GM19468 (cell line): ENCODE results near the gene SLC25A30.

Experiments
- ATAC-seq: cut with Tn5 transposase; IDR thresholded peaks from one replicate; pipeline ENCODE4 v1.9.1; 2021; ENCODE audit warnings: mild to moderate bottlenecking, moderate library complexity, moderate number of reproducible peaks; ENCODE audit not compliant: unreplicated experiment; ENCODE audit errors: extremely low read depth

Gene SLC25A30

GRCh38 chr13:45417790-45418534 lies at the start of gene SLC25A30:
TSS of gene SLC25A30 (minus strand) at chr13:45418373. CDS start at chr13:45411425, 6,948 bp downstream.
- peak; percentile 67 for ATAC-seq

DNA sequence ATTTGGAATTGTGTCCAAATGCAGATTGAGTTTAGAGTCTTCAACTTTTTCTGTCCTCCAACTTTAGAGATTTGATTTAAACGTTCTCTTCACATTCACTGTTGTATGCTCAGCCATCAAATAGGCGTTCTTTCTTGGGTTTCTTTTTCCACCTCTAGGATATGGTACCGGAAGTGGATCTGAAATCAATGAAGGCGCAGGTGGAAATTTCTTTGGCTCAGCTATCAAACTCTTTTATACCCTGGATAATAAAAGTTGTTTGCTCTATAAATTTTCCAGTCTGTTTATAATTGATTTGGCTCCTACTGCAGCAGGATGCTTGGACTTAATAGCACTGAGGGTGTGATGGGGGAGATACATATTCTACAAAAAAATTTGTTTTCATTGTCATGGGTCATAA lies 48.2 kb upstream of the SLC25A30 start:
- no peak for ATAC-seq

DNA sequence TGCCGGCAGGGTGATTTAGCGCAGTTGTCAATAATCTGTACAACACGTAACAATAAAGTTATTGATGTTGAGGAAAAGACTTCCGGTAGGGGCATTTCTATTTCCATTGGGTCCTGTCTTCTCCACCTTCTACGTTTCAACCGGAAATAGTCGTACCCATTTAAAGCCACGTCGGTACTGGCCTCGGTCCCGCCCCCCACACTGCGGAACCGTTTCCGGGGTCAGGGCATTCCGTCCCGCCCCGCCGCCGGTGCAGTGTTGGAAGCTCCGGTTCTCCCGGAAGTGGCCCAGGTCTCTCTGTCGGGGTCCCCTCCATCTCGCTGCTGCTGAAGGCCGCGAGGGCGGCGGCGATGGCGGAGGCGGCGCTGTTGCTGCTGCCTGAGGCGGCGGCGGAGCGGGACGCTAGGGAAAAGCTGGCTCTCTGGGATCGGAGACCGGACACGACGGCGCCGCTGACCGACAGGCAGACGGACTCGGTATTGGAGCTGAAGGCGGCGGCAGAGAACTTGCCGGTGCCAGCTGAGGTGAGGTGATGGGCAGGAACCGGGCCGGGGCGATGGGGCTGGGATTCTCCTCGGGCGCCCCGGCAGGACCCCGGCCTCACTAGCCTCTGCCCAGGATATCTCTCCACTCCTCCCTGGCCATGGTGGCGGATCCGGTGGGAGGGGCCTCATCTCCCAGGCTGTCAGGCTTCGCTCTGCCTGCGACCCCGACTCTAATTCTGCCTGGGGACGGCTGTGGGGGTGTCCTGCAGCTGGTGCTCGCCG lies 46.7 kb upstream of the SLC25A30 start, which contains the start of gene COG3:
Gene COG3, plus strand, starts transcription at position 253 of the 767 bp plus-strand sequence. Its CDS starts 98 bp downstream, at position 351.
- ATAC-seq, result peak; percentile 90

GRCh38 chr13:45464141-45464686 lies 46.0 kb upstream of the SLC25A30 start:
- ATAC-seq, result no peak

DNA sequence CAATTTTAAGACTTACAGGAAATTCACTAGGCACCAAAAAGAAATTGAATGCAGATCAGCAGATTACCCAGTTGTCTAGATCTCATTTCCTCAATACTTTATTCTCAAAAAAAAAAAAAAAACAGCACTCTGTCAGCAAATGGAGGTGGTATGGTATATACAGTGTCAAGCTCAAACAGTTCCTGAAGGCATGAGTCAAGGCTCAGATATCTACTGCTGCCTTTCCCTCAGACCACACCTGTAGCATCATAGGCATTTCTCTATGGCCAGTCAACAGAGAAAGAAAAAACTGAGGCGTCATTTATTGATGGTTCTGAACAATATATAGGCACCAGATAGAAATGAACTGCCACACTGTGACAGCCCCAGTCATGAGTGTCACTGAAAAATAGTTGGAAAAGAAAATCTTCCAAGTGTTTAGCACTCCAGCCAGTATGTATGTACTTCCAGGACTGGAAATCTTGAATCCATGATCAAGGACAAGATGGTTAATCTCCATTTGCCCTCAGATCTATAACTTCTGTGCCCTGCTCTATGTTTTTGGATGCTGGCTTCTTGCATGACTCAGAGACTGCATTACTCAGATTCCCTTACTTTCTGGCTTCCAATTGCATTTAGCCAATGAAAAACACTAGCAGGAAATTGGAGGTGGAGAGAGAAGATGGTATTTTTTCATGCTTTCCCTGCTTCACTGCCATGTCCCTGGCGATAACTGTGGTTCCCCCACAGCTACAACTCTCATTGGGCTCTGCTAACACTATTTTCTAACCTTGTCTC lies 38.2 kb upstream of the SLC25A30 start:
- no peak for ATAC-seq

DNA sequence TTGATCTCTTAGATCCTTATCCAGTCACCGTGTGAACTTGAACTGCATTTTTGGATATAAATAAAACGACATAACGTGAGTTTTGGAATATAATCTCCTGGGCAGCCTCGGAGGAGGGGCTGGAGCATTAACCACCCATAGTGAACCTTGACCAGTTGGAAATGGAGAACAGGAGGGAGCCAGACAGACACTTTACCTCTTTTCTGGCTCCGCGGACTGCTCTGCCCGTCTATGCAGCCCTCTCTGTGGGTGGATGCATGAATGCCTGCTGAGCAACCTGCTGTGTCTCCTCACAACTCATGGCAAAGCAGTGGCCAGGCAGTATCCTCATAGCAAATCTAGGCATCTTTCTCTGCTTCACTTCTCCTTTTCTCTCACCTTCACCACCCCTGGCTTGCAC lies 36.0 kb upstream of the SLC25A30 start:
- ATAC-seq, result no peak

DNA sequence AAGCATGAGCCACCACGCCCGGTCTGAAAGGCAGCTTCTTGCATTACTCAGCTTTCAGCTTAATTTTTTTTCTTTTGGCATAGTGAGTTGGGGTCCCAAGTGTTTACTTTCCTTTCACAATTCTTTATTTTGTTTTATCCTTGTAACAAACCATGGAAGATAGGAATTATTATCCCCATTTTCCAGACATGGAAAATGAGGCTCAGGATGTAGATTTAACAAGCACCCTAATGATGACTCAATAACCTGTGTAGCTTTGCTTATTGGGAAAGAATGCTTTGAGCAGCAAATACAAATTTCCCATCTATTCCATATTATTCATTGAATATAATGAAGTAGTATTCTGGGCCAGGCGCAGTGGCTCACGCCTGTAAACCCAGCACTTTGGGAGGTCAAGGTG lies 33.1 kb upstream of the SLC25A30 start:
- ATAC-seq, result no peak

- ATAC-seq, result no peak
Observed at GRCh38 chr13:45448965-45449559, 30.9 kb upstream of the SLC25A30 start.

GRCh38 chr13:45447050-45447661 lies 29.0 kb upstream of the SLC25A30 start:
- ATAC-seq, result no peak

DNA sequence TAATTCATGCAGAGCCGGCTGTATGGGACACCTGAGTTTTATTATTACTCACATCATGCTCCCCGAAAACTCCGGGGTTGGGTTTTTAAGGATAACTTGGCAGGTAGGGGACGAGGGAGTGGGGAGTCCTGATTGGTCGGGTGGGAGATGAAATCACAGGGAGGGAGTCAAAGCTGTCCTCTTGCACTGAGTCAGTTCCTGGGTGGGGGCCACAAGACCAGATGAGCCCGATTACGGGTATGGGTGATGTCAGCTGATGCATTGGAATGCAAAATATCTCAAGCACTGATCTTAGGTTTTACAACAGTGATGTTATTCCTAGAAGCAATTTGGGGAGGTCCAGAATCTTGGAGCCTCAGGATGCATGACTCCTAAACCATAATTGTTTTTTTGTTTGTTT lies 28.0 kb upstream of the SLC25A30 start:
- ATAC-seq, result no peak

DNA sequence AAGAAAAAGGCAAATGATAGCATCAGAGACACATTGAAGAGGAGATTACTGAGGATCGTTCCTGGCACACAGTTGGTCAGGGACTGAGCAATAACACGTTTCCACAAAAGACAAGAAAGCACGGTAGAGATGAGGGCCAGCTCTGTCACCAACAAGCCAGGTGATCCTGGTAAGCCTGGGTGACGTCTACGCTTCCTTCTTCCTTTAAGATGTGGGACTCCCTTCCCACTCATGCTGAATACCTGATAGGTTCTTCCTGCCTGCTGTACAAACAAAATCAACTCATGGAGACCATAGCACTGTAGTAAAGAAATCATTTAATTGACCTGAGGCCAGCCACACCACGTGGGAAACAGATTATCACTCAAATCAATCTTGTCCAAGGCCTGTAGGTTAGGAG lies 26.9 kb upstream of the SLC25A30 start:
- no peak for ATAC-seq

DNA sequence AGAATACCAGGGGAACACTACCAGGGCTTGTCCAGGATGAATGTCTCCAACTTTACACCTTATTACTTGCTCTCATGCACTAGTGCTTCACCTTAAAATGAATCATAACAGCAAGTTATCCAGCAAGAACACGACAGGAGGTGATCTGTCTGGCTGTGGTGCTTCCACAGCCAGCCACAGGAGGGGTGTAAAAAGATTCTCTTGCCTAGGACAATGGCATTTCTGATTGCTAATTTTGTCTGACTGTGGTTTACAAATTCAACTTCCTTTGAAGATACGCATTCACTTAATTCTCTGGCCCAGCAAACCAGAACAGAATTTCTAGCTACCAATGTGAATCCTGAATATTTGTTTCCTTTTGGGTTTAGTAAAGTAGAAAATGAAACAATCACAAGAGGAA lies 23.5 kb upstream of the SLC25A30 start:
- ATAC-seq, result no peak

- ATAC-seq, result no peak
Observed at GRCh38 chr13:45439781-45440462, 21.7 kb upstream of the SLC25A30 start.

DNA sequence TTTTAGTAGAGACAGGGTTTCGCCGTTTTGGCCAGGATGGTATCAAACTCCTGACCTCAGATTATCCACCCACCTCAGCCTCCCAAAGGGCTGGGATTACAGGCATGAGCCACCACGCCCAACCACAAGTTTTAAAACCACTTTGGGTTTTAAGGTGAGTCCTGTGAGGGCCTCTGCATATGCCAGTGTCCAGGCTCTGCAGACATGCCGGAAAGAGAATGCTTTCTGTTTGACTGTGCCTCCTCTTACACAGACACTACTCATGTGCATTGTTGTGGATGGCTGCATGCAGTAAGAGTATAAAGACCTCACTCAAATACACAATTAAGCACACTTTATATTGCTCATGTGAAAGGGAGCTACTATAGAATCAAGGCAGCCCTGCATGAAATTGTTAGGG lies 20.8 kb upstream of the SLC25A30 start:
- ATAC-seq, result no peak

- ATAC-seq, result no peak
Observed at GRCh38 chr13:45437947-45438346, 19.8 kb upstream of the SLC25A30 start.

DNA sequence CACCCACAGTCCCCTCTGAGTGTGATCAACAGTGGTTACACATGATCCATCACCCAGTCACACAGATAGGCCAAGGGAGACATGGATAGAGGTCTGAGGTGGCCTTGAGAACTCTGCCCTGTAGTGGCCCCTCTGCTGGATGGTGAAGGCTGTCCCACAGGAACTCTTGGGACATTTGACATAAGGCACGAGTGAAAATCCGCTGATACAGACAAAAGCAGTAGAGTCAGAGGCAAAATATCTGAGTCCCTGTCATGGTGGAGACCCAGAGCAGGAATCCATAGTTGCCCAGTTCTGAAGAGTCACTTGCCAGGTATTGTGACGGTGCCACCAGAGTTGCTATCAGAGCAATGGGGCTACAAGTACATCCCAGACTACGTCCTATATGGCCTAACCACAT lies 18.8 kb upstream of the SLC25A30 start:
- ATAC-seq, result no peak

GRCh38 chr13:45436332-45436731 lies 18.2 kb upstream of the SLC25A30 start:
- no peak for ATAC-seq

GRCh38 chr13:45434556-45435371 lies 16.6 kb upstream of the SLC25A30 start:
- ATAC-seq, result no peak
